Activated T-cell treated with anti-CD3 and anti-CD28 coated beads, Interleukin-2, amount 50 U/mL, for 72 hours (primary cell): ENCODE results near the gene BRMS1. TPM values are rescaled to one million over a fixed set of nuclear protein-coding genes. Genes with fewer than 3 reads are reported as not detected.

Source experiments
- ATAC-seq, 2 donors: fragments of 150-1000 bp; cut with Tn5 transposase; replicated peaks in 1 of 2; 2 replicates each; pipeline ENCODE4 v1.10.0; 2021; ENCODE audit warnings: moderate library complexity in 2 of 2, mild to moderate bottlenecking in 1 of 2
- DNase-seq, 2 donors: peaks; one replicate each; pipeline ENCODE4 v3.0.0; 2021 to 2022; ENCODE audit warnings: mixed read lengths in 1 of 2
- H3K27ac Mint-ChIP-seq: one replicate; pipeline ENCODE4 v1.8.0; 2022; ENCODE audit warnings: mild to moderate bottlenecking, moderate library complexity, mixed read lengths
- H3K27me3 Mint-ChIP-seq: one replicate; pipeline ENCODE4 v1.8.0; 2022; ENCODE audit warnings: low read depth, mixed read lengths
- H3K36me3 Mint-ChIP-seq, 2 donors: one replicate each; pipeline ENCODE4 v1.8.0; 2022; ENCODE audit warnings: mixed read lengths in 2 of 2, mild to moderate bottlenecking in 1 of 2; ENCODE audit not compliant: insufficient read depth in 2 of 2
- H3K4me1 Mint-ChIP-seq: one replicate; pipeline ENCODE4 v1.8.0; 2022; ENCODE audit warnings: low read depth, mixed read lengths
- H3K4me3 Mint-ChIP-seq, 2 donors: one replicate each; pipeline ENCODE4 v1.8.0; 2022; ENCODE audit warnings: mild to moderate bottlenecking in 2 of 2, mixed read lengths in 2 of 2, moderate library complexity in 2 of 2
- H3K9me3 Mint-ChIP-seq, 2 donors: one replicate each; pipeline ENCODE4 v1.8.0; 2022; ENCODE audit warnings: mixed read lengths in 2 of 2
- total RNA-seq, 2 donors: library from RNA; stranded (reverse); gene quantifications; one replicate each; pipeline ENCODE4 v1.2.3, GENCODE V29; 2022

The BRMS1 gene
- total RNA-seq, 2 donors from 2014 or later, result 41.4 to 46.4 TPM

DNA sequence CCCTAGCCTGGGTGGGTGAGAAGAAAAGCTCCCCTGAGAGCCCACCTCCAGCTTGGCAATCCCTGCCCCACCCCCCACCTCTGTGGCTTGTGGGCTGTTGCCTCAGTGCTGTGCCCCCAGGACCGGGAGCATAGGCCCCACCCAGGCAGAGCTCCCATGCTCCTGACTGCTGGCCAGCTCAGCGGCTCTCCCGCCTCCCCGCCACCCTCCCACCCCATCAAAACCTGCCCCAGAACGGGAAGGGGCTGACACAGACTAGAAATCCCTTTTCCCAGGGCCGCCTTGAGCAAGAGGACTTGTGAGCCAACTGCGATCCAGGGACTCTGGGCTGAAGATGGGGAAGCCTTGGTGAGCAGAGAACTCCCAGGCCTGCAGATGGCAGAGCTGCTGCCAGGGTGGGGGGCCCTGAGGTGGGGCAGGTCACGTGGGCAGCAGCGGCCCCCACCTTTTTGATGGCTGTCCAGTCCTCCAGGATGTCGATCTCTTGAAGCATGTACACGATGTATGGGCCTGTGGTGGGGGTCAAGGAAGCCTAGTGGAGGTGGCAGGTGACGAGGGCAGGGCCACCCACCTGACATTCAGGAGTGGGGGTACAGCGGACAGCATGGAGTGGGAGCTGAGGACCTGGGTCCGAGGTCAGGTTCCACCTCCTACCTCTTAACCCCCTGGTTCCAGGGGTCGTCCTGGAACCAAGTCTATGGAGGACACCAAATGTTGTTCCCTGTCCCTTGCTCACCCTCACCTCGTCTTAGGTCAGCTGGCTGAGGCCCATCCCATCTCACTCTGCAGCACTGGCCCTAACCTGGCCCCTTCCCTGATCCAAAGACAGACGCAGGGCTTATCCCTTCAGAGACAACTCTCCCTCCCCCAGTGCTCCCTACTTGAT, 6.4 kb downstream of the BRMS1 start:
- Mint-ChIP-seq H3K36me3 (peaks cover 0 to 1% of the 10 kb centered on the region in 2 donors), H3K27ac (no peak overlapping the region), H3K9me3 (no peaks in the 10 kb centered on the region), H3K4me1 (peaks cover 36% of the 10 kb centered on the region), H3K27me3 (no peaks in the 10 kb centered on the region), H3K4me3 (peak overlapping the region in 1 of 2 donors; percentile 11)
- no peak for DNase-seq
- no peak for ATAC-seq

GRCh38 chr11:66337103-66337899, 7.6 kb downstream of the BRMS1 start:
- peak overlapping the region; percentile 79 to 80 for H3K4me3 Mint-ChIP-seq
- no peaks in the 10 kb centered on the region for H3K27me3 Mint-ChIP-seq
- peaks cover 24% of the 10 kb centered on the region for H3K4me1 Mint-ChIP-seq
- DNase-seq (no peak), ATAC-seq (no peak)
- H3K27ac Mint-ChIP-seq, result no peak overlapping the region
- no peaks in the 10 kb centered on the region for H3K9me3 Mint-ChIP-seq
- H3K36me3 Mint-ChIP-seq, result peaks cover 0 to 1% of the 10 kb centered on the region in 2 donors

- peak within 1 kb of the TSS; percentile 29 for H3K27ac Mint-ChIP-seq
- DNase-seq (peak; percentile 85 to 90), ATAC-seq (peak; percentile 89 to 91)
- H3K9me3 Mint-ChIP-seq, result no peaks in the 10 kb centered on the region
- H3K4me1 Mint-ChIP-seq, result peaks cover 24% of the 10 kb centered on the region
- H3K36me3 Mint-ChIP-seq, result peaks cover 0 to 1% of the 10 kb centered on the region in 2 donors
- H3K4me3 Mint-ChIP-seq, result peak within 1 kb of the TSS; percentile 79 to 80
- H3K27me3 Mint-ChIP-seq, result no peaks in the 10 kb centered on the region
Measured at GRCh38 chr11:66336234-66337102, 8.4 kb downstream of the BRMS1 start, which contains the start of gene RIN1. Gene RIN1, minus strand, starts transcription at chr11:66336434. Its CDS starts 32 bp downstream, at chr11:66336402.

DNA sequence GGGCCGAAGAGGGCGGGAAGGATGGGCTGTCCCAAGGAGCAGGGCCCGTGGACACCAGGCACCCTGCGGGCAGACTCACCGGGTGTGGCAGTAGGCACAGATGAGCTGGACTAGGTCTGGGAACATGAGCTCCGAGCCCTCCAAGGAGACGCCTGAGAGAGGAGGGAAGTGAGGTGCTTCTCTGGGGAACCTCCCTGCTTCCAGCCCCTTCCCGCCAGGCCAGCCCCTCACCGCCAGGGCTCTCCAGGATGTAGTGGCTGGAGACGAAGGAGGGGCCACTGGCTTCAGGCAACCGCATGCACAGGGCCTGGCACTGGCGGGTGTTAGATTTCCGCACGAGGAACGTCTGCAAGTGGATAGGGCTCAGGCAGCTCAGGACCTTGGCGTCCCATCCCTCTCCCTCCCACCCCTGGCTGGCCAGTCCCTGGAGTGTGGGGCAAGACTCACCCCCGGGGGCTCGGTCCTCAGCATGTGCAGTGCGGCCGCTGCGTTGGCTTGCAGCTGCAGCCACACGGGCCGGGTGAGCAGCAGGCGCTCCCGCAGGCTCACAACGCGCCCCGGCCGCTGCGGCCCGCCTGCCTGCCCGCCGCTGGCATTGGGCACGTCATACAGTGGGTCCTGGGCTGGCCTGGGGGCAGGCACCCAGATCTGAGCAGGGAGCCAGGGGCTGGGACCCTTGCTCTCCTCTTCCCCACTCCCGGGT, 9.2 kb downstream of the BRMS1 start:
- H3K27ac Mint-ChIP-seq, result no peak overlapping the region
- peaks cover 24% of the 10 kb centered on the region for H3K4me1 Mint-ChIP-seq
- ATAC-seq, result peak in 1 of 2 donors; percentile 10

GRCh38 chr11:66334605-66335442, 10.1 kb downstream of the BRMS1 start:
- Mint-ChIP-seq H3K4me3 (peak overlapping the region; percentile 4 to 46), H3K27me3 (no peaks in the 10 kb centered on the region), H3K9me3 (no peaks in the 10 kb centered on the region), H3K4me1 (peaks cover 24% of the 10 kb centered on the region), H3K27ac (no peak overlapping the region), H3K36me3 (peaks cover 0 to 1% of the 10 kb centered on the region in 2 donors)
- no peak for DNase-seq
- ATAC-seq, result no peak

More for the DNA sequence above, 9.2 kb downstream of the BRMS1 start:
- H3K27me3 Mint-ChIP-seq, result no peaks in the 10 kb centered on the region
- no peak for DNase-seq
- peak overlapping the region; percentile 79 to 80 for H3K4me3 Mint-ChIP-seq
- H3K36me3 Mint-ChIP-seq, result peaks cover 0 to 1% of the 10 kb centered on the region in 2 donors
- no peaks in the 10 kb centered on the region for H3K9me3 Mint-ChIP-seq

DNA sequence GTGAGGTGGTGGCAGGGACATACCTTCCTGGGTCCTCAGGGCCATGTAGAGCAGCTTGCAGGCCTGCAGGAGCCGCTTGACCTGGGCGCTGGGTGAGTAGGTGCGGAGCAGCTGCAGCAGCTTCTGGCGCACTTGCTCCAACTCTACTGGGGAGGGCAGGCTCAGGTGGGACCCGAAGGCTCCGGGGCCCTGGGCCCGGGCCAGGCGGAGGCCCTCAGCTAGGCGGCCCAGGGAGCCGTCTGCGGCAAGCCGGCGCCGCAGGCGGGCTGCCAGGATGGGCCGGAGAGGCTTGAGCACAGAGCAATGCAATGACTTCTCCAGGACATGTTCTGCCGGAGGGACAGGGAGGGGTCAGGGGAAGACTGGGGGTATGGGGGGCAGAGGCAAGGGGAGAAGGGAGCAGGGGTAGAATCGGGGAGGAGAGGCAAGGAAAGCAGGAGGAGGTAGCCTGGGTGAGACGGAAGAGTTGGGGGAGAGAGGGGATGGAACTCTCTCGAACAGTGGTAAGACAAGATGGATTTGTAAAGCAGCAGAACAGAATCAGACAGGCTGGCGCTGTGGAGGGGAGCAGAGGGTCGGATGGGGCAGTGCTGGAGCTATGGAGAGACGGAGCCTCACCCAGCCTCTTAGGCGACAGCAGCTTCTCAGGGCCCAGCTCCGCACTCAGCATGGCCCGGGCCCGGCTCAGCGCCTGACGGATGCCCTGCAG, 10.9 kb downstream of the BRMS1 start:
- peaks cover 0 to 1% of the 10 kb centered on the region in 2 donors for H3K36me3 Mint-ChIP-seq
- H3K4me1 Mint-ChIP-seq, result peaks cover 25% of the 10 kb centered on the region
- H3K4me3 Mint-ChIP-seq, result no peak overlapping the region

GRCh38 chr11:66333220-66333877, 11.6 kb downstream of the BRMS1 start:
- no peak for DNase-seq
- no peak overlapping the region for H3K4me3 Mint-ChIP-seq
- no peak for ATAC-seq
- H3K27ac Mint-ChIP-seq, result no peak overlapping the region
- H3K36me3 Mint-ChIP-seq, result no peaks in the 10 kb centered on the region
- H3K9me3 Mint-ChIP-seq, result no peaks in the 10 kb centered on the region
- H3K4me1 Mint-ChIP-seq, result peaks cover 32% of the 10 kb centered on the region
- no peaks in the 10 kb centered on the region for H3K27me3 Mint-ChIP-seq

More for the DNA sequence above, 10.9 kb downstream of the BRMS1 start:
- ATAC-seq, result no peak
- H3K27me3 Mint-ChIP-seq, result no peaks in the 10 kb centered on the region
- H3K9me3 Mint-ChIP-seq, result no peaks in the 10 kb centered on the region
- DNase-seq, result no peak
- H3K27ac Mint-ChIP-seq, result no peak overlapping the region

- no peaks in the 10 kb centered on the region for H3K9me3 Mint-ChIP-seq
- no peak overlapping the region for H3K27ac Mint-ChIP-seq
- no peaks in the 10 kb centered on the region for H3K27me3 Mint-ChIP-seq
- H3K36me3 Mint-ChIP-seq, result no peaks in the 10 kb centered on the region
- peaks cover 38% of the 10 kb centered on the region for H3K4me1 Mint-ChIP-seq
- H3K4me3 Mint-ChIP-seq, result no peak overlapping the region
- ATAC-seq (no peak), DNase-seq (no peak)
Measured at GRCh38 chr11:66332371-66333219, 12.3 kb downstream of the BRMS1 start.

DNA sequence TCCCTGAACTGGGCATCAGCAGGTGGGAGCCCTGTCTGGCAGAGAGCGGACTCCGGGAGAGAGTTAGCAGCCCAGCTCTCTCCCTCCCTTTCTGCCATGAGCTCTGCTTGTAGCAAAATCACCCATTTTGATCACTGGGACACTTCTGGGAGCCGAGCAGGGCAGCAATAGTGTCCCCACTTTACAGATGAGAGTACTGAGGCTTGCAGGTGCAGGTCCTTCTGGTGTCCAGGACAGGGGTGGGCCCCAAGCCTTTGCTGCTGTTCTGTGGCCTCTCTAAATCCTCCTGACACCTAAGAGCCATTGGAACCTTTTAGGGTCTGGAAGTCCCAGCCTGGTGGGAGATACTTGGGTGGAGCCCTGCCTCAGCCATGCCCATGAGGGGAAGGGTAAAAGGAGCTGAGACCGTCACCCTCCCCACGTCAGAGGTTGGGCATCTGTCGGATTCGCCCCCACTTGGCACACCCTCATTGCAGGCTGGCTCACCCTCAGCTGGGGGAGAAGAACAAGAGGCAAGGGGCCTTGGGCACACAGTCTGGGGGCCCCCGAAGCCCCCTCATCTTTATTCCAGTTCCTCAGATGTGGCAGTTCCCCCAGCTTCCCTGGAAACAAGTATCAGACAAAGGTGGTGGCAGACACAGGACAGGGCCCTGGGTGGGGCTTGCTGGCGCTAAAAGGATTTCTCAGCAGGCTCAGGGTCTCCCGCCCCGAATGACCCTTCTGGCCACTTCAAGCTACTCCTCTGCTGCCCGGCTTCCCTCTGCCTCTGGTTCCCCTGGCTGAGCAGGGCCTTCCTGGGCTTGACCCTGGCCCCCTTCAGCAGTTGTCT, 13.1 kb downstream of the BRMS1 start:
- H3K27me3 Mint-ChIP-seq, result no peaks in the 10 kb centered on the region
- H3K4me1 Mint-ChIP-seq, result peaks cover 36% of the 10 kb centered on the region
- H3K4me3 Mint-ChIP-seq, result no peak overlapping the region
- ATAC-seq (no peak), DNase-seq (no peak)
- no peaks in the 10 kb centered on the region for H3K9me3 Mint-ChIP-seq
- H3K36me3 Mint-ChIP-seq, result no peaks in the 10 kb centered on the region
- H3K27ac Mint-ChIP-seq, result no peak overlapping the region
